A549 treated with AZD2906 at 1 μM for 4 hours (cell line): ENCODE measurements around the gene GFI1B. TPM values are rescaled to one million over a fixed set of nuclear protein-coding genes. Genes with fewer than 3 reads are reported as not detected.

ENCODE experiments used
- total RNA-seq: library from RNA; stranded (reverse); fragments of 200-300 nt; extraction: Qiagen RNA extraction; gene quantifications from 5 replicates; pipeline ENCODE4 v1.2.3, GENCODE V29; 2022

Gene GFI1B
- total RNA-seq = 0.07 to 0.11 TPM (median 0.10 TPM) in 4 of 5 replicates, not detected in the other

DNA sequence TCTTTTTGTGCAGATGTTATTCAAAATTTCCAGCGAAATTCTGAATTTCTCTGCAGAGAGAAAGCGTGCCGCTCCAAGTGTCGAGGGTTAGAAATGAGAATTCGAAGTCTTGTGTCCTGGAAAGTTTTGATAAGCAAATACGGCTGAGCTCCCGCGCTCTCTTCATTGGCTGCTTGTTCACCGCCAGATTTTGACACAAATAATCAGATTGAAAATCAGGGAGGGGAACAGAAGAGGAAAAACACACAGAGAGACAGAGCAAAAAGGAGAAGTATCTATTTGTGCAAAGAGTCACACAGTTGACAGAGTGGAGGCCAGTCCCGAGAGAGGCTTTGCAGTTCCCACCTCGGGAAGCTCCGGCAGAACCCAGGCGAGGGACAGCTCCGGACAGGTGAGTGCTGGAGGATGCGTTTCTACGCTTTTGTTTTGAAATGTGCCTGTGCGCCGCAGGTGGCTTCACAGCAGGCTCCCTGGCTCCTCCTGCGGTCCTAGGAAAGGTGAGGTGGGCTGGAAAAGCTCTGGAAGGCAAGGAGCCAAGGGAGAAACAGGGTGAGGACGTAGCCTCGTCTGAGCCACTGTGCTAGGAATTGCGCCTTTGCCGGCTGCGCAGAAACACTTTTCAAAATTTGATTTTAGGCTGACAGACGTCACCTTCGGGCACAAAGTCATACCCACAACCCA, at the start of gene GFI1B:
Gene GFI1B, plus strand, starts transcription at position 244 of the 681 bp plus-strand sequence. CDS start 7,985 bp downstream, outside the sequence.

DNA sequence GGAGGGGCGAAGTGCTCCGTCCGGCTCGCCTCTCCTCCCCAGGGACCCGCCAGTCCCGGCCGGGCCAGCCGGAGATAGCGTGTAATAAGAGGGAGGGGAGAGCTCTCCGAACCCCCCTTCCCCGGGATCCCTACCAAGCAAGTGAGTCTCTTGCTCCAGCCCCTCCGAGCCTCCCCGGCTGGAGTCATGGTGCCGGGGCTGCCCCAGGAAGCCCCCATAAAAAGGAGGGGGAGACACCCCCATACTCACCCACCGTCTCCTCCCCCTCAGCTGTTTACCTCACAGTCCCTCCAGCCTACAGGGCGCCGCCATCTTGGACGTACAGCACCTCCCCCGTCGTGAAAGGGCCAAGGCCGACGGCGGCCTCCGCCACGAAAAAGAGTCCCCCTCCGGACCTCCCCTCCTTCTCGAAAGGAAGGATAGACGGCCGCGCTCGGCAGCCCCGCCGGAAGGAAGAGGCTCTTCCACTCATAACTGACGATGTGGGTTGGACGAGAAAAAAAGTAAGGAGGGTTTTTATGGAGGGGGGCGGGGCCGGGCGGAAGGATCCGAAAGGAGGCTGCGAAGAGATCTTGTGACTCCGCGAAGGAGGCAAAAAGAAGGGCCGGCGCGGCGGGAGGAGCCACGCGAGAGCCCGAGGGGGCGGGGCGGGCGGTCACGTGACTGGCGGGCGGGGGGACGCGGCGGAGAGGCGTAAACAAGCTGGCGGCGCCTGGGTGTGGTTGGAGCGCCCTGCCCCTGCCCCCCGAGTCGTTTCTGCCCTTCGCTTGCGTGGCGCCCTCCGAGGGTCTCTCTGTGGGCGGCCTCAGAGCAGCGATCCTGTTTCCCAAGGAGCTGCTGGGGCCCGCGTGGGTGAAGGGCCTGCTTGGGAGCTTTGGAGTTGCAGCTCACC, 34.0 kb upstream of the GFI1B start, which contains the start of gene TSC1:
Gene TSC1, minus strand, starts transcription at position 323 of the 892 bp plus-strand sequence. CDS start 15,744 bp downstream, outside the sequence.

DNA sequence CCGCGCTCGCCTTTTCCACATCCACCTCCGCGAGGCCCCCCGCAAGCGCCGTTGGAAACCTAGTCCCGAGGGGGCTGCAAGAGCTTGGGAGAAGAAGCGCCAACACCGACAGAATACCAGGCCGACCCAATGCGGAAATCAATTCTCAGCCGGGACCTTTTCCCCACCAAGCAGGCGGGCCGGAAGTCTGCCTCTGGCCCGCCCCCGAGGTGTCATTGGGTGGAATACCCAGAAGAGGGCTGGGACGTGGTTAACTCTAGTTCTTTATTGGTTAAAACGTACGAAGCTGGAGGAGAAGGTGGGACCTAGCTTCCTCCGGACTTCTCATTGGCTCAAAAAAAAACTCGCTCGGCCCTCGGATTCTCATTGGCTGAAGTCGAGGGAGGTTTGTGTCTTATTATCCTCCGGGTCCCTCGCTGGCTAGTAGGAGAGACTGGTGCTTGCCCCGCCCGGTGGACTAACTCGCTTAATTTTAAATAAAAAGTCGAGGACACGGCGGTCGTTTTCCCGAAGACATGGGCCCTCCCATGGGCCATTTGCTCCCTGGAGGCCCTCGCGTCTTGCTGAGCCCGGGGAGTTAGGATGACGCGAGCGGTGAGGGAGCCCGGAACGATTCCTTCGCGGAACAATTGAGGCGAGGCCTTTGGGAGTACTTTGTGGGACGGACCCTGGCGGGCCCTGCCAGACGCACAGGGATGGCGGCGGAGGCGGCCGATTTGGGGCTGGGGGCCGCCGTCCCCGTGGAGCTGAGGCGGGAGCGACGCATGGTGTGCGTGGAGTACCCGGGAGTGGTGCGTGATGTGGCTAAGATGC, 52.0 kb downstream of the GFI1B start, which contains the start of gene GTF3C5:
Gene GTF3C5, plus strand, starts transcription at position 681 of the 813 bp plus-strand sequence. Its CDS starts 15 bp downstream, at position 696.

Other genes starting within 250 kb of the GFI1B start
- 0.82 to 1.3 TPM (median 0.93 TPM) in 5 replicates for gene AK8, start 100.4 kb upstream of the GFI1B start, total RNA-seq
- 4.5 to 5.9 TPM (median 5.3 TPM) in 5 replicates for gene SPACA9, start 99.8 kb upstream of the GFI1B start, total RNA-seq
- 14.0 to 17.6 TPM (median 14.6 TPM) in 5 replicates for gene TSC1, start 34.1 kb upstream of the GFI1B start, total RNA-seq
- 60.0 to 68.5 TPM (median 66.0 TPM) in 5 replicates for gene GTF3C5, start 52.3 kb downstream of the GFI1B start, total RNA-seq
- 0.39 to 0.93 TPM (median 0.71 TPM) in 5 replicates for gene CEL, start 83.3 kb downstream of the GFI1B start, total RNA-seq
- gene RALGDS, start 142.5 kb downstream of the GFI1B start, total RNA-seq = 23.5 to 31.1 TPM (median 29.2 TPM) in 5 replicates
- 1.4 to 2.6 TPM (median 2.0 TPM) in 5 replicates for gene GBGT1, start 185.2 kb downstream of the GFI1B start, total RNA-seq
- not detected in 5 replicates for gene OBP2B, start 230.6 kb downstream of the GFI1B start, total RNA-seq